Fibroblast of mammary gland (primary cell): Measurements from ENCODE around the gene FAM124A.

Experiments
- DNase-seq: peaks from one replicate; pipeline ENCODE4 v3.0.0-alpha.2; 2010; ENCODE audit warnings: low read depth
- H3K4me3 ChIP-seq: 2 replicates; pipeline ENCODE4 v1.5.1; 2011; ENCODE audit warnings: low read depth, mild to moderate bottlenecking, low read length, moderate library complexity; ENCODE audit not compliant: control insufficient read depth
- TF ChIP-seq, protein P1 (sequence below): conservative IDR thresholded peaks from 2 replicates; pipeline ENCODE4 v1.5.1; 2011; ENCODE audit warnings: low read depth, low read length, inconsistent platforms; ENCODE audit not compliant: control insufficient read depth, insufficient read depth

The FAM124A gene

DNA sequence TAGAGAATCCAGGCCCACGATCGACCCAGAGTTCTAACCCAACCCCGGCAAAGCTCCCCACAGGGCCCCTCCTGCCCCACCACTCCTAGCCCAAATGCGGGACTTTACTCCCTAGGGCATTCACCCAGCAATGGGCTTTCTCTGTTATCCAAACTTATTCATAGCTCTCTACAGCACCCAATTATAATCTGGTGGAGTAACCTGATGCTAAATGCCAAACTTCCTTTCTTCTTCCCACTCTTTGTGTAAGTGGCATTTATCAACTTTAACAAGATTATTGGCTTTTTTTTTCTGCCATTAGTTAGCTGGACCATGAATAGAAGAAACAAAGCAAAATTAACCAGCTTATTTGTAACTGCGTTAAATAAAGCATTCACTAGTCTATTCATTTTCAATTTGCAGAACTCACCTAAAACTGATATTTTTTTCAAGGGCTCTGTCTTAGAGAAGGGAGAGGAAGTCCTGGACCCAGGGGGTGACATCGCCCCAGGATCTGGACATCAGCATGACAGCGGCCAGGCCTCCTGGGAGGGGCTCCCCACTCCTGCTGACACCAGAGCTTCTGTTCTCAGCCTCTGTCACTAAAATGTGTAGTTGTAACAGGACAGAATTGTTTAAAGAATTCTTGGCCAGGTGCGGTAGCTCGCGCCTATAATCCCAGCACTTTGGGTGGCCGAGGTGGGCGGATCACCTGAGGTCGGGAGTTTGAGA lies 1.5 kb downstream of the FAM124A start:
- TF ChIP-seq, protein P1, sequence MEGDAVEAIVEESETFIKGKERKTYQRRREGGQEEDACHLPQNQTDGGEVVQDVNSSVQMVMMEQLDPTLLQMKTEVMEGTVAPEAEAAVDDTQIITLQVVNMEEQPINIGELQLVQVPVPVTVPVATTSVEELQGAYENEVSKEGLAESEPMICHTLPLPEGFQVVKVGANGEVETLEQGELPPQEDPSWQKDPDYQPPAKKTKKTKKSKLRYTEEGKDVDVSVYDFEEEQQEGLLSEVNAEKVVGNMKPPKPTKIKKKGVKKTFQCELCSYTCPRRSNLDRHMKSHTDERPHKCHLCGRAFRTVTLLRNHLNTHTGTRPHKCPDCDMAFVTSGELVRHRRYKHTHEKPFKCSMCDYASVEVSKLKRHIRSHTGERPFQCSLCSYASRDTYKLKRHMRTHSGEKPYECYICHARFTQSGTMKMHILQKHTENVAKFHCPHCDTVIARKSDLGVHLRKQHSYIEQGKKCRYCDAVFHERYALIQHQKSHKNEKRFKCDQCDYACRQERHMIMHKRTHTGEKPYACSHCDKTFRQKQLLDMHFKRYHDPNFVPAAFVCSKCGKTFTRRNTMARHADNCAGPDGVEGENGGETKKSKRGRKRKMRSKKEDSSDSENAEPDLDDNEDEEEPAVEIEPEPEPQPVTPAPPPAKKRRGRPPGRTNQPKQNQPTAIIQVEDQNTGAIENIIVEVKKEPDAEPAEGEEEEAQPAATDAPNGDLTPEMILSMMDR: no peak
- DNase-seq: no peak
- H3K4me3 ChIP-seq: no peak overlapping the region

DNA sequence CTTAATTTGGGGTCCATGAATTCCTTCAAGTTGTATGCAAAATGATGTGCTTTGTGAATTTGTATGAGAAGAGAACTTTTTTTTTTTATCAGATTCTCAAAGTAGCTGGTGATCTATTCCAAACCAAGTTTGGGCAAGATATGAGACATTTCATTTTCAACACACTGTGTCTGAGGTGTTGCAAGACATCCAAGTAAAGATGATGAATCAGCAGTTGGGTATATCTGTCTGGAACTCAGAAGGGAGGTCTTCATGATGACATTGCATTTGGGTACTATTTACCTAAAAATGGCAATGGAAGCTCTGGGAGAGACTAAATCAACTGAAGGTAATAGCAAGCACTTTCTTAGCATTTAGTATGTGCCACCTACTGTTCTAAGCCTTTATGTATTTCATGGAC lies 2.8 kb downstream of the FAM124A start:
- peak; percentile 43 for DNase-seq
- H3K4me3 ChIP-seq: no peak overlapping the region
- TF ChIP-seq, protein P1: no peak

DNA sequence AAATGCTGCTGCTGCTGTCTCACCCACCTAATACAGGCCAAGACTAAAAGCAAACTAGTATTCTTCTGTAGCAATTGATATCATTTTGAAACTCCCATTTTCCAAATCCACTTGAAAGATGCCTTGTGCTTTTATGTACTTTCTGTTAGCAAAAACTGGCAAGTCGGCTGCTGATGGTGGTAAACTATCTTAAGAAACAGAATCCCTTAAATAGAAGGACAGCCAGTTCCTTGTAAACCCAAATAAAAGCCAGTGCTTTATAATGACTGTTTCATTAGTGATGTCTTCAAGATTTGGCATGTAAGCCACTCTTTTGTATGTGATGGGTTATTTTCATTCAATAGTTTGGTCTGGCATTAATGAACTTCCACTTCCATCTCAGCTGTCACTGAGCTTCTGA lies 5.2 kb downstream of the FAM124A start:
- TF ChIP-seq, protein P1: no peak

DNA sequence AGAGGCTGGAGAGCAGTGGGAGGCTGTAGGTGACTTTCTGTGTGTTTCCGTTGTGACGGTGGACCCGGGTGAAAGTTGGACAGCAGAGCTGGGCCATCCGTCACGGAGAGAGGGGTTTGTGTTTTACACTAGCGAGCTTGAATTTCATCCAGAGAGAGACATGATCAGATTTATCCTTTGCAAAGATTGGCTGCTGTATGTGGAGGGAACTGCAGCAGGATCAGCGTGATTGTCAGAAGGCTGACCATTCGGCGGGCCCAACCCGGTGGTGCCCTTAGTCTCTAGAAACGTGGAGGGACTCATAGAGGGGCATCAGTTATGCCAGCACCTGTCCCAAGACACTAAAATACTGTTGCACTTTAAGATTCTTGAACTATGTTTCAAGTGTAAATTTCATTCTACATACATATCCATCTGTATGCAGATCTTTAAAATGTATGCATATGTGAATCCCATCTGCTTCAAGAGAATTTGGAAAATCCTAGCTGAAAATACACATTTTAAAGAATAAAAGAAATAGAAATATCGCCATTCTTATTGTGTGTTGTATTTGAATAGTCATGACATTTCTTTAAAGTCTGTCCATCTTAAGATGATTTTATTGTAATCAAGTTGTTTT lies 7.0 kb downstream of the FAM124A start:
- TF ChIP-seq, protein P1: no peak
- H3K4me3 ChIP-seq: no peak overlapping the region
- no peak for DNase-seq

More for the DNA sequence above, 5.2 kb downstream of the FAM124A start:
- H3K4me3 ChIP-seq: no peak overlapping the region
- DNase-seq: no peak

DNA sequence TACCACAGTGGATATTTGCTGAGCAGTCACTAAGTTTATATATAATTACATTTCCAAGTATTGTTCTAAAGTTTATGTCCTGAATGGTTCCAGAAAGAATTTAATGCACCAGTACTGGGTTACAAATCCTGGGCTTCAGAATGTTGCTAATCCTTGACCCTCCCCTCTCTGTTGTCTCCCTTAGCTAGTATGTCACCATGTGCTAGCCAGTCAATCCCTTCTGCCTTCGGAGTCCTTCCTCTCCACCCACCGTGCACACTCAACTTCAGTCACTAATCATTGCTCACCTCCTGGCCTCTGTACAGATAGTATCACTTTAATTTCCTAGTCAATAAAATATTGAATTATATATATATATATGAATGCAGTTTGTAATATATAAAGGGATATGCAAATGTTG lies 7.5 kb downstream of the FAM124A start:
- no peak overlapping the region for H3K4me3 ChIP-seq
- TF ChIP-seq, protein P1: no peak

DNA sequence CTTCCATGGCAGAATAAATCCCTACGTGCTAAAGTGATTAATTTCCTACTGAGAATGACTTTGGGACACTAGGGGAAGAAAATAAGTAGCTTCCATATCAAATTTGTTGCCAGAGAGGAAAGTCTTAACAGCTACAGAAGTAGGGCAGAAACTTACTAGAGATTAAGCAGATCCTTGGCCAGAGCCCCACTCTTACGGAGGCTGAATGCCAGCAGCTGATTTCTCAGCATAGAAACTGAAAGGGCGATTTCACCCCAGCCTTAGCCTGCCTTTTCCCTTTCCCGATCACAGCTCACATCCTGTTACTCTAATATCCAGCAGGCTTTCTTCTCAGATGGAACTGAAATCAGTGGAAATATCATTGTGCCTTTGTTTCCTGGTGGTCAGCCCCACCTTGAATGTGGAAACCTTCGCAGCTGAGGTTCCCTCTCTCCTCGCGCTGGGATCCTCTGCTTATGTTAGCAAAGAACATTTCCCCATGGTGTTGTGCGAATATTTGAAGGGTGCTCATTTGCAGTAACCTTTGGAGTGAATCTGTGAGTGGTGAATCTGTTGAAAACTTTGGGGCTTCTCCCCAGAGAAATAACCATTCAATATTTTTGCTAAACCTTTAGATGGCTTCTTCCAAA lies 8.4 kb downstream of the FAM124A start:
- no peak overlapping the region for H3K4me3 ChIP-seq
- TF ChIP-seq, protein P1: no peak
- peak; percentile 63 for DNase-seq

More for the DNA sequence above, 7.5 kb downstream of the FAM124A start:
- no peak for DNase-seq
